HG03045 (cell line): ENCODE data around the gene LDLRAD4.

Experiments used
- ATAC-seq: cut with Tn5 transposase; IDR thresholded peaks from one replicate; pipeline ENCODE4 v1.9.1; 2021; ENCODE audit warnings: mild to moderate bottlenecking, moderate library complexity; ENCODE audit not compliant: unreplicated experiment

The LDLRAD4 gene

DNA sequence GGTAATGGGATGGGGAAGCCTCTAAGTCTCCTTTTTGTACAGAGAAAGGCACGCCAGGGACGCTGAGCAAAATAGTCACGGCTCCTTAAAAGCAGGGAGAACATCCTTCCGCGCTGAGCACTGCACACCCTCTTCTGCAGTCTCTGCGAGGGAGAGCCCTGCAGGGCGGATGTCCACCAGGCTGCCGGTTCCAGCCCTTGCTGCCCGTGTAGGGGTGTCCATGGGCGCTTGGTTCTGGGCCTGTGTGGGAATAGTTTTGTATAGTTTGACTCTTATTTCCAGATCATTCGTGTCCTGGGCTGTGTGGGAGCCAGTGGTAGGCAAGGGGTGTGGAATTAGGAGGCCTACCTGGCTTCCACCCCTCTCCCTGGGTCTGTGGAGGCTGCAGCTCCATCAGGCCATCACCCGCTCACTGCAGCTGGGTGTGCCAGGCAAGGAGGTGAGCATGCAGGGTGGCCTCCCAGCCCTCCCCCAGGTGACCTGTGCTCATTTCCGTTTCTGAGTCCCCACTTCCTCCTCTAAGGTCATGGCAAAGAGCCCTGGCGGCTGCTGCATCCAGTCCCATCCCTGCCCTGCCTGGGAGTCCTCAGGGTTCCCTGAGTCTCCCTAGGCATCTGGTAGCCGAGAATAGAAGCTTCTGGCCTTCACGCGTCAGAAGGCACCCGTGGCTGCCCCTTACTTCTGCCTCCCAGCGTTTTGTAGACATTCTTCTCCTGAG is 202.6 kb downstream of the LDLRAD4 start:
- ATAC-seq = no peak

DNA sequence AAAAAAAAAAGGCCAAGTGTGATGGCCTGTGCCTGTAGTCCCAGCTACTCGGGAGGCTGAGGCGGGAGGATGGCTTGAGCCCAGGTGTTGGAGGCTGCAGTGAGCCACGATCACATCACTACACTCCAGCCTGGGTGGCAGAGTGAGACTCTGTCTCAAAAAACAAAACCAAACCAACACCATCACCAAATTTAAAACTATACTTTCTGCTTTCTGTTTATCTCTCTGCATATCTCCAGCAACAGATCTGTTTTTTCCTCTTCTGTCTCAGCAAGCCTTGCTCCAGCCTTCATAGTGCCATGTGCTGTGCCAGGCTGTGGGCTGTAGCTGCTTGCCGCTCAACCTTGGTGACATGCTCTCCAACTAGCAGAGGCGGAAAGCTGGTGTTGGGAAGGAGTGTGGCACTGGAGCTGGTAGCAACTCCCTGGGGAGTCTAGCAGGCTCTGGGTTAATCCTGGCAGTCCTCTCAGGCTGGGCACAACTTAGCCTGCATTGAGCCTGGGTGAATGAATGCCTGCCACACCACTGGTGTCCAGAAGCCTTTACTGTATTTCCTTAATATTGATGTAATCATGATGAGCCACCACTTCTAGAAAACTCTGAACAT is 204.1 kb downstream of the LDLRAD4 start:
- no peak for ATAC-seq

DNA sequence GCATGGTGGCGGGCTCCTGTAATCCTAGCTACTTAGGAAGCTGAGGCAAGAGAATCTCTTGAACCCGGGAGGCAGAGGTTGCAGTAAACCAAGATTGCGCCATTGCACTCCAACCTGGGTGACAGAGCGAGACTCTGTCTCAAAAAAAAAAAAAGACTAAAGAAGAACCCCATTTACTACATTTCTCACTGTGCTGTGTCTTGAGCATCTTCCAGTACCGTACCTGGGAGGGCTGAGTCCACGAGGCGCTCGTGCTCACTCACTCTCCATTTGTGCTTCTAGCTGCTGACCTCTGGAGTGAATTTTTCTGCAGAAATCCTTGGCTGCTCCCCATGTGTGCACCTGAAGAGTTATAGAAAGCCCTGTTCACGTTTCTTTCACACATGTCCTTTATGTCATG is 204.8 kb downstream of the LDLRAD4 start:
- ATAC-seq = no peak

DNA sequence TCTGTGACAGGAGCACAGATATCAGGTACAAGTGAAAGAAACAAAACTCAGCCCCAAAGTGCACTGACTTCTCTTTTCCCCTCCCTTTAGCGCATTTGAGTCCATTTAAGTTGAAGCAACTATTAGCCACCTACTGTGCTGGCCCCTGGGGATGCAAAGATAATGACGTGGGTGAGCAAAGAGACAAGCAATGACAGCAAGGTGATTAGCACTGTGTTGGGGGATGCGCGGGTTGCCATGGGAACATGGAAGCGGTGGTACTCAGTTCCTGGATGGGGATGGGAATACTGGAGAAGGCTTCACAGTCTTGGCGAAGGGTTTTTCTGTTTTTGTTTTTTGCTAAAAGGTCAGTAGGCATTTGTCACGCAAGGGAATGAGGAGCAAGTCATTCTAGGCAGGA is 205.8 kb downstream of the LDLRAD4 start:
- ATAC-seq = no peak

DNA sequence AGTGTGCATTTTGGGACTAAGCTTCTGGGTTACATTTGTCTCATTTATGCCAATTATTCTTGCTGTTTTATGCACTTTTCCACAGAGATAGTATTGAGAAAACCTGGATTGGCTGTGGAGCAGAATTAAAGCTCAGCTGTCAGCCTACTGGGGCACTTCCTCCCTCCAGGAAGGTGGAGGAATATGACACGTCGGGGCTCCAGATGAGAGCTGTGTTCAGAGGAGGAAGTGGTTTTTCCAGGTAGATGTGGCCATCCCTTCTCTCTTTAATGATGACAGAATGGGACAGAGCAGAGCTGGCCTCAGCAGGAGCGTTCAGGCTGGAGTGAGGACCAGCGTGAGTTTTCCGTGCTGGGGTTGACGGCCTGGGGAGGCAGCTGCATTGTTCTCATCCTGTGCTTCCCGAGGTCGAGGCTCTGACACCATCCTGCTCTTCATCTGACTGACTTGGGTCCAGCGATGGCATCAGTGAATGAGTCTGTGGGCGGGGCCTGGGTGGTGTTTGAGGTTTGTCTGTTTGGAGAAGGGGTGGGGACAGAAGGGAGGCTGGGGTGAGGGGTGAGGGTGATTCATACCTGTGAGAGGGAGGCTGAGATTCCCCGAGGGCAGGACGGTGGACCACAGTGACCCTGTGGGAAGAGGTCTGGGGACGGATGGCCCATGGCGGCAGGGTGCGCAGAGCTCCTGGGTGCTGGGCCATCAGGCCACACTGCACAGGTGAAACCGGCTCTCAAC is 207.0 kb downstream of the LDLRAD4 start:
- no peak for ATAC-seq

DNA sequence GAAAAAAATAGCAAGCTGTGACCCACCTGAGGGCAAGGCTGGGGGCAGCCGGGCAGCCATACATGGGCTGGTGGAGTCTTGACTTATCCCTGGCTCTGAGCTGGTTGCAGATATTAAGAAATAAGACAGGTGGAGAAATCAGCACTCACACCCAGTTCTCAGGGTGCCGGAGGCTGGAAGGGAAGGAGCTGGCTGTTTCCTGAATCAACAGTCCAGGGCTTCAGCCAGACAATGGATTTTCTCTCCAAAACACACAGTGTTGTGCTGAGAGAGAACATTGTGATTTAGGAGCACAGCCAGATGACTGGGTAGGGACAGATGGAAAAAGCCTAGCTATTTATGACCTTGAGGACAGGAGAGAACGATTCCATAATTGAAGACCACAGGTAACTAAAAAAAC is 208.8 kb downstream of the LDLRAD4 start:
- no peak for ATAC-seq

DNA sequence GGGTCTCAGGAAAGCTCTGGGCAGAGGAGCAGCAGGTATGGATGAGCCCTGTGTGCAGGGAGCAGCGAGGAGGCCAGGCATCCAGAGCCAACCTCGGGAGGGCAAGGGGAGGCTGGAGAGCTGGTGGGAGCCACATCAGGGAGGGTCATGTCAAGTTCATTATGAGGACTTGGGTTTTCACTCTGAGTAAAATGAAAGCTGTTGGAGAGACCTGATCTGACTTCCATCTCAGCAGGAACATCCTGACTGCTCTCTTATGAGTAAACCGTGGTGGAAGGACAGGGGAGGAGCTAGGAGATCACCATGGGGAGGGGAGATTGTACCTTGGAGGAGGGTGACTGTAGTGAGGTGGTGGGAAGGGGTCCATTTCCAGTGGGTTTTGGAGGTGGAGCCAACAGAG is 209.8 kb downstream of the LDLRAD4 start:
- ATAC-seq = no peak

DNA sequence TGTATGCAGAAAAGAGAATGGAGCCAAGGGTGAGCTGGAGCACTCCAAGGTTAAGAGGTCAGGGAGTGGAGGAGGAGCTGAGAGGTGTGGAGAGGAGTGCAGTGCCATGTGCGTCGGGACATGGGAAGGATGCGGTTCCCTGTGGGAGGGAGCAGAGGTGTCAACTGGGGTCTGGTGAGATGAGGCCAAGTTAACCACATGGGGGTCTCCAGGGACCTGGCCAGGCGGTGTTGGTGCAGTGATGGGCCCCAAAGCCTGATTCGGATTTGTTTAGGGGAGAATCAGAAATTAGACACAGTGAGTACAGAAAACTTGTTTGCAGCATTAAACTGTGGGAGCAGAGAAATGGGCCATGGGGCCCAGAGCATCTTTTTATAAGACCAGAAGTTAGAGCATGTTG is 210.5 kb downstream of the LDLRAD4 start:
- ATAC-seq = no peak

DNA sequence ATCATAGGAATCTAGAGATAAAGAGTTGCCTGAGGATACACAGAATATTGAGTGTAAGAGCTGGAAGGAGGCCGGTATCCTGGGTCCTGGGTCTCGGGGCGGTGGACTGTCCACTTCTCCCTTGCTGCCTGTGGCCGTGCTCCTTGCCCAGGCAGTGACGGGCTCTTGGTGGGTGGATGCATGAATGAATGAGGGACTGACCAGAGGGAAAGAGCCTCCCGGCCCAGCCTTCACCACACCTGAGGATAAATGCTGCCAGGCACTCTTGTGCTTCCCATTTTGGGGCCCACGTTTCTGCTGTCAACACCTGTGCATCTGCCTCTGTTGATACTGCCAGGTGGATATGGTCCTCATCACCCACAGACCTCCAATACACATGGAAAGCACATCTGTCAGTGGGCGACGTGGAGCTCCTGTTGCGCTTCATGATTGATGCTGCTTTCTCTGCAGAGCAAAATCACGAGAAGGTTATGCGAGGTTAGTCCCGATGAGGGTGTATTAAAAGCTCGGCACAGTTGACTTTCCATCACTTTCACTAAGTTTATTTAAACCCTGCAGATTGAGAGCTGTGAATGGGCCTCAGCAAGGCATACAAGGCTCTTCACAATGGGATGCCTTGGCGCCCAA is 211.4 kb downstream of the LDLRAD4 start:
- ATAC-seq = no peak

DNA sequence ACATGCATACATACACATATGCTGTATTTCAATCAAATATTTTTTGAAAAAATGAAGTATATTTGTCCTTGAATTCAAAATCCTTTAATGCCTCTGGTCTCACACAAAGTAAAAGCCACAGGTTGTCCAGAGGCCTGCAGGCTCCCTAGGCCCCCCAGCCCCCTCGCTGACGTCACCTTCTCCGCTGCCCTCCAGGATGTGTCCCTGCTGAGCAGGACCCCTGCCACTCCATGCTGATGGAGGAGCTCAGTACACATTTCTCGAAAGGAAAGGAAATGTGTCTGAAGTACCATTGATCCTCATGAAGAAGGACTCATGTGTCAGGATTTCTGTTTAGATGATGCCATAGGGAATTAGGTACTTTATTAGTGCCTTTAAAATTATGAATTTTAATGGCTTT is 212.1 kb downstream of the LDLRAD4 start:
- ATAC-seq = no peak

DNA sequence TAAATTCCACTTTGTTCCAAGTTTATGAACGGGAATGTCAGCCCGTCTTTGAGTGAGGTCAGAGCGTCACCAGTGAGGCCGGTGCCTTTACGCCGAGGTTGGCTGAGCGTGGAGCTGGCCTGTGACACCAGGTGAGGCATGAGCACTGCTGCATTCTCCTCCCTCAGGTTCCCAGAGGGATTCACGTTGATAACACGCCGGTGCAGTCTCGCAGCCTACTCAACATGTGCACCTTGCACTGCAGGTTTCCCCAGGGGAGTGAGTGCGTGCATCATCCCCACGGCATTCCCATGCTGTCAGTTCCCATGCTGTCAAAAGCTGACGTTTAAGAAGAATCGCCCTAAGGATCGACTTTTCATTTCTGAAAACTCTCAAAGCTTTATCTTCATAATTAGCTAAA is 213.3 kb downstream of the LDLRAD4 start:
- ATAC-seq = no peak

DNA sequence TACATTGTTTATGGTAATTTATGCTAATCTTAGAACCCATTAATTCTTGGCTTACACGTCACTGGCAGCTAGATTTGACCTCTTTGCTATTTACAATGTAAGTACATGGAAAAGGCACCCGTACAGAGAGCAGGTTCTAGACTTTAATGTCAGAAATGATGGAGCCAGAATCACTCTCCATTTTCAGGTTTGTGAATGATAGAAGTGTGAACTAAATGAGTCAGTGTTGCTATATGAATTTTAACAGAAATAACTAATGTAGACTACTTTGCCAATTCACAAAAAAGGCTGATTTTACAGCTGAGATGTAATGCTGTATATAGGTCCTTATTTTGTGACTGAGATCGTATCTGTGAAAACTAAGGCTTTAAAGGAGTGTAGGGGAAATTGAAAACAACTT is 214.6 kb downstream of the LDLRAD4 start:
- no peak for ATAC-seq

DNA sequence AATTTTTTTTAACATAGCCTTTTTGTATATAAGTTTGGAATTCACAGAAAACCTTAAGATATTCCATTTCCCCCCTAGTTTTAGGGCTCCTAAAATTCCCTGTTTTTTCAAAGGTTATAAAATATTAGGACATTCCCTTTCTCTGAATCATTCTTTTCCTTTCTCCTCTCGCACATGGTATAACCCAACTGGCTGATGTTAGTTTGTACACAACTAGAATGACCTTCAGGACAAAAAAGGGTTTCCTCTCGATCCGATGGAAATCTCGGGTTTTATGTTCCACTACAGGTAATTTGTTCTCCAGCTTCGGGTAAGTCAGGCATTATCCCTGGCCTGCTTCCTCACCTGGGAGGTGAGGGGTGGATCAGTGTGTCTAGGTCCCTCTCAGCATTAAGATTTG is 215.1 kb downstream of the LDLRAD4 start:
- ATAC-seq = no peak

DNA sequence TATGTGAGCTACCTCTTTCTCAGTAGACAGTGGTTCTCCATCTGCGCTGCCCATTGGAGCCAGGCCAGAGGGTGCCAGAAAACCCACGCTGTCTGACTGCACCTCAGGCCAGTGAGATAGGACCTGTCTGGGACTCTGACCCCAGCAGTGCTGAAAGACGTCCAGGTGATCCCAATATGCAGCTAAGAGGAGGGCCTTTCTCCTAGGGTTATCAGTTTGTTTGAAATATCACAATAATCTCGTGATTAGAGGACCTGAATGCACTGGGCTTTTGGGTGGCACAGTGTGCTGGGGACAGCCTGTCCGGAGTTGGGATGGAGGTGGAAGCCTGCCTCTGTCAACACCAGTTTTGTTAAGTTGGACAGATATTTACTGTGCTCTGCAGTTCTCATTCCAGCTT is 216.3 kb downstream of the LDLRAD4 start:
- no peak for ATAC-seq

DNA sequence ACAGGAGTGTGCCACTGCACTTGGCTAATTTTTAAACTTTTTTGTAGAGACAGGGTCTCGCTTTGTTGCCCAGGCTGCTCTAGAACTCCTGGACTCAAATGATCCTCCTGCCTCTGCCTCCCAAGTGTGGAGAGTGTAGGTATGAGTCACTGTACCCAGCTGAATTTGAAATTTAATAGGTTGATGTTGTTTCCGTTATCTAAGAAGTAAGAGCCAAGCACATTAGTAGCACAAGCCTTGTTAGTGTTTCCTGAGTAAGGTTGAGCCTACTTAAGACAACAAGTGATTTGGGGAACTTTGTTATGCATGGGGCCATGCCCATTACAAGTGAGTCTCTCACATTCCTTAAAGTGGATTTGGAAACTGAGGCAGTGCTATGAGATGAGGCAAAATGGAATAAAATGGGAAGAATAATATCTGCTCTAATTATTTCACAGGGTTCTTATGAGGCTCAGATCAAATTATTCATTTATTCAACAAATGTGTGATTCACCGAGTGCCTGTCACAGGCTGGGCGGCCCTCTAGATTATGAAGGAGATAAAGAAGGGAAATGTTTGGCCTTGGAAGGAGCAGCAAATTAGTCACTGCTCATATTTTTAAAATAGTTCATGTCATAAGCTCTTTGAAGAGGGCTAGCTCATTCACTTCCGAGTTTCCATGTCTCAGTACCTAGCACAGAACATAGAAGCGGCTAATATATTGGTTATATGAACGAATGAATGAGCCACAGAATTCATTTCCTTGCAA is 217.2 kb downstream of the LDLRAD4 start:
- no peak for ATAC-seq

DNA sequence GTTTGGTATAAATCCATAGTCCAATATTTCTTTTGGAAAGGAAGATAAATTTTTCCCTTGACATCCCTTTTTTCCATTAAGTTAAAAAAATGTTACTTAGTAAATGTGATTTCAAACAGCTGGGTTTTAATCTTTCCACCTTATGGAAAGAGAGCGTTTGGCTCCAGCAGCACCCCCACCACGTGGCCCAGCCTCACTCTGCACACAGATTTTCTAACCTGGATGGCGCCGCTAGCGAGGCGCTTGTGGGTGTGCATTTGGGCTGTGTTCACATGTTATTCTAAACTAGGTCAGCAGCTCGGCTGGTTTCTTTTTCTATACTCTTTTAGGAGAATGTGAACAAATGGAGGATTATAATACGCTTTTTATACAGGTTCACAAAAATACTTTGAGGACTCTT is 218.0 kb downstream of the LDLRAD4 start:
- no peak for ATAC-seq

DNA sequence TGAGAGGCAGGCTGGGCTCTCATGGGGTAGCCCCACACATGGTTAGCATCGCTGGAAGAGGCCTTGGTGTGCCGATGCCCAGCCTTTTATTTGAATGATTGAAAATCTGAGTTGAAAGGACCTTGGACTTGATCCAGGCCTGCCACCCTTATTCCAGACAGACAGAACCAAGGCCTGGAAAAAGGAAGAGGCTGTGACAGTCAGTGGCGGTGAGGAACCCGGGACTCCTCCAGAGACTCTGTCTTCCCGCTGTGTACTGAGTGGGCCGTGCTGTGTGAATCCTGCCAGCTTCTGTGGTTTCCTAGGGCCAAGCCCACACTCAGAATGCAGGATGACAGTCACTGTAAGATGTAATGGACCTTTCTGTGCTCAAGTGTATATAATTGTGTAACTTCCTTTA is 218.5 kb downstream of the LDLRAD4 start:
- no peak for ATAC-seq

DNA sequence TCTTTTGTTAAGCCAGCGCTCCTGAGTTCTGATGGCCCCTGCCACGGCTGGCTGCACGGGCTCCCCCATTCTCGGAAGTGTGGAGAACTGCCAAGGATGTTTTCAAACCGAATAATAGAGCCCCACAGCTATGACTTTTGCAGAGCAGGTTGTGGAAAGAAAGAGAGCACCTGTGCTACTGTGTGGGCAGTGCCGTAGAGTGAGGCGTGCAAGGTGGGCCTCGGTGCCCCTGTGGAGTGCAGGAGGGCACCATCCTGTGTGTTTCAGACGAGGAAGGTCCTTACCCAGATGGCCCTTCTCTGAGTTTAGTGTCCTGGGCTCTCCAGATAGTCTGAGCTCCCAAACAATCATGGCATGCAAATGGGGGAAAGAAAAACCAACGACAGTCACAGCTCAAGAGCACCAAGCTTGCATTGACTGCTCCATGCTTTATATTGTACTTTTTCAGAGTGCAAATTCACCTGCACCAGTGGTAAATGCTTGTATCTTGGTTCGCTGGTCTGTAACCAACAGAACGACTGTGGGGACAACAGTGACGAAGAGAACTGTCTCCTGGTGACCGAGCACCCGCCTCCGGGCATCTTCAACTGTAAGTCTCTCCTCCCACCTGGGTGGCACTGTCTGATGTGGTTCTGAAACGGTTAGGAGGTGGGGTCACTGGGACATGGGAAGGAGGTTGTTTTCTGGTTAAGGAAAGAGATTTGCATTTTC is 219.4 kb downstream of the LDLRAD4 start:
- ATAC-seq = no peak

DNA sequence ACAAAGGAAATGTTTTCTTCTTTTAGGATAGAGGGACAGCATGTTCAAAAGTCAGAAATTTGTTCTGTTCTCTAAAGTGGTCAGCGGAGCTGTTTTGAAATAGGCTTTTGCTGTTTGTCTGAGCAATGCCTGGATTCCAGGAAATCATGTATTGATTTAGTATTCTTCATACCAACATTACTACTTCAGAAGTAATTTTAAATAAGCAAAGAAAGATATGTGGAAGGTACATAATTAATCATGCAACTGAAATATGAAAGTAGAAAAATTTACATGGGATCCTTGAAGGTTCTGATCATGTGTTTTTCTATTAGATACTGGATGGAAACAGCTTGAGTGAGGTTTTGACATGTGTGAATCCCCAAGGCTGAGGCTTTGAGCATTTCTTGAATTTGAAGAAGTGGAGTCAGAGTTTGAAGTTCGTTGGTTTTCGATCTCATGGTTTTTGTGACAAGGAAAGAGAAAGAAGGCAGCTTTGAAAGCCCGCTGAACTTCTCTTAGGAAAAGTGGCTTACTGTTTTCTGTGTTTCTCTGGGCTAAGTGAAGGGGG is 220.0 kb downstream of the LDLRAD4 start:
- no peak for ATAC-seq

DNA sequence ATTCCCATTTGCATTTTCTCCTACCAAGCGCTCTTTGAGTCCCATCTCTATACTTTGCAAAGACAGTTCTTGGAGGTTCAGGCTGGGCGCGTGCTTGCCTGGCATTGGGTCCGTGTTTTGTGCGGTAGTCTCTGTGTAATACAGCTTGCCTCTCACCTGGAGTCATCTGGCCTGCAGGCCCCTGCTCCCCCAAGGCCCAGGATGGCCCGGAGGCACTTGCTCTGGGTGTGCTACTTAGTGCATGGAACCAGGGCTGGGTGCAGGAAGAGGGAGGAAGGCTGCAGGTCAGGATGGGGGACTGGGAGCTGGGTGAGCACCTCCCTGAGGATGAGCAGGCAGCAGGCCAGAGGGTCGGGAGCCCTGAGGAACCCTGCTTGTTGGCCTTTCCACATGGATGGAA is 220.9 kb downstream of the LDLRAD4 start:
- no peak for ATAC-seq
